Measurements from ENCODE around the gene HEBP2.

HEBP2 gene

GRCh38 chr6:138440758-138441357 is 36.8 kb downstream of the HEBP2 start:
- H3K9ac ChIP-seq (ENCODE audit: low read length) = no peak overlapping the region
- no peaks in the 10 kb centered on the region for H3K27me3 ChIP-seq (ENCODE audit: control insufficient read depth, insufficient read depth, low read length)
- no peaks in the 10 kb centered on the region for H3K4me1 ChIP-seq (ENCODE audit: control insufficient read depth, insufficient read depth, low read length)
- H3K27ac ChIP-seq (ENCODE audit: low read depth, low read length) = no peak overlapping the region
- peaks cover 17% of the 10 kb centered on the region for H3K36me3 ChIP-seq (ENCODE audit: control insufficient read depth, insufficient read depth, low read length)
- no peak overlapping the region for H3K4me3 ChIP-seq (ENCODE audit: low read depth, low read length)
- H3K9me3 ChIP-seq (ENCODE audit: control insufficient read depth, insufficient read depth, low read depth, low read length) = no peaks in the 10 kb centered on the region

DNA sequence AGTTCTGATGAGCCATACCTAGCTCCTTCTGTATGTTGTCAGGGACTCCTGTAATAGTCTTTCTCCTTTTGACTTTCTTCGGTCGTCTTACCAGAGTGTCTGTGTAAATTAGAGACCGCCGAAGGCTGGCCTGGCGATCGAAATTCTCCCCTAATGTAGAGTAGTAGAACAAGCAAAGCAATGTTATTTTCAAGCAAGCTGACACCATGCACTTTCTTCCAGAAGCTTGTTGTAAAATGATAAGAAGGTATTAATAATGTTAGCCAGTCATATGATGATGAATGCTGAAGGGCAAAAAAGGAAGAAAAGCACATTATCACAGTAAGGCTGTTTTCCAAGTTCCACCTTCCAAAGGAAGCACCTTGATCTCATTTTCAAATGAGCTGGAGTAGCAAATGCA is 37.9 kb downstream of the HEBP2 start:
- Histone ChIP-seq H3K36me3 (ENCODE audit: control insufficient read depth, insufficient read depth, low read length) (peaks cover 18% of the 10 kb centered on the region), H3K4me1 (ENCODE audit: control insufficient read depth, insufficient read depth, low read length) (no peaks in the 10 kb centered on the region), H3K4me3 (ENCODE audit: low read depth, low read length) (no peak overlapping the region), H3K27ac (ENCODE audit: low read depth, low read length) (no peak overlapping the region), H3K9ac (ENCODE audit: low read length) (no peak overlapping the region), H3K27me3 (ENCODE audit: control insufficient read depth, insufficient read depth, low read length) (no peaks in the 10 kb centered on the region), H3K9me3 (ENCODE audit: control insufficient read depth, insufficient read depth, low read depth, low read length) (no peaks in the 10 kb centered on the region)

GRCh38 chr6:138442663-138443062 is 38.6 kb downstream of the HEBP2 start:
- no peaks in the 10 kb centered on the region for H3K27me3 ChIP-seq (ENCODE audit: control insufficient read depth, insufficient read depth, low read length)

DNA sequence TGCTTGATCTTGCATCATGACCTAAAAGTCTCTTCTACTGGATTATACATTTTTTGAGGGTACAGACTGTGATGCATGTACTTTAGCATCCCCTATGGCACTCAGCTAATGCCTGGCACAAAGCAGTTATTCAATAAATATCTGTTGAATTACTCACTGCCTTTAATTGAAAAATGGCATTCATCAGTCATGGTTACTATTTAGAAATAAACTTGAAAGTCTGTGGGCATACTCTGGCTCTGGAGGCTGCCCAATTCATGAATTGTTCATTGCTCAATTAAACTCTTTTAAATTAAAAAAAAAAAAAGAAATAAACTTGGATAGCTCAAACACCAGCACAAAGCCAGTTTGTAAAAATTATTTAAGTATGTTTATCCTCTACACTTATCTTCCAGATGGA is 40.0 kb downstream of the HEBP2 start:
- Histone ChIP-seq H3K9ac (ENCODE audit: low read length) (no peak overlapping the region), H3K4me3 (ENCODE audit: low read depth, low read length) (no peak overlapping the region), H3K27me3 (ENCODE audit: control insufficient read depth, insufficient read depth, low read length) (no peaks in the 10 kb centered on the region), H3K36me3 (ENCODE audit: control insufficient read depth, insufficient read depth, low read length) (peaks cover 13% of the 10 kb centered on the region), H3K4me1 (ENCODE audit: control insufficient read depth, insufficient read depth, low read length) (no peaks in the 10 kb centered on the region), H3K9me3 (ENCODE audit: control insufficient read depth, insufficient read depth, low read depth, low read length) (no peaks in the 10 kb centered on the region), H3K27ac (ENCODE audit: low read depth, low read length) (no peak overlapping the region)

More at GRCh38 chr6:138442663-138443062, 38.6 kb downstream of the HEBP2 start:
- Histone ChIP-seq H3K27ac (ENCODE audit: low read depth, low read length) (no peak overlapping the region), H3K9me3 (ENCODE audit: control insufficient read depth, insufficient read depth, low read depth, low read length) (no peaks in the 10 kb centered on the region), H3K4me3 (ENCODE audit: low read depth, low read length) (no peak overlapping the region), H3K9ac (ENCODE audit: low read length) (no peak overlapping the region), H3K4me1 (ENCODE audit: control insufficient read depth, insufficient read depth, low read length) (no peaks in the 10 kb centered on the region), H3K36me3 (ENCODE audit: control insufficient read depth, insufficient read depth, low read length) (peaks cover 16% of the 10 kb centered on the region)

DNA sequence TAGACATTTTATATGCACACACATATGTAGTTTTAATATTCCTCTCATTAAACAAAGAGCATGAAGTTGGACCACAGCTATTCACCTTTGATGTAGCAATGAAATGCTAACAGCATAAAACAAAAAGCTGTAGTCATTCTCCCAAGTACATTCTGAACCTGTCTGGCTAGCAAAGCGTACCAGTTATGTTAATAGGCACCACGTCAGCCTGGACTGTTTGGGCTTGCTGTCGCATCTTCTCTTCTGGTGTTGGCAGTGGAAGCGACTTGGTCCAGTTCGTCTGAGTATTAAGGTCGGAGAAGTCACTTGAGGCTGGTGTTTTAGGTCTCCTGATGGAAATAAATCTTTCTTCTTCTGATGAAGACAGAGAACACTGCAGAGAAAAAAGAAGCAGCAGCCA is 42.8 kb downstream of the HEBP2 start:
- Histone ChIP-seq H3K27me3 (ENCODE audit: control insufficient read depth, insufficient read depth, low read length) (no peaks in the 10 kb centered on the region), H3K27ac (ENCODE audit: low read depth, low read length) (no peak overlapping the region), H3K36me3 (ENCODE audit: control insufficient read depth, insufficient read depth, low read length) (peaks cover 13% of the 10 kb centered on the region), H3K9me3 (ENCODE audit: control insufficient read depth, insufficient read depth, low read depth, low read length) (no peaks in the 10 kb centered on the region), H3K4me3 (ENCODE audit: low read depth, low read length) (no peak overlapping the region), H3K9ac (ENCODE audit: low read length) (no peak overlapping the region), H3K4me1 (ENCODE audit: control insufficient read depth, insufficient read depth, low read length) (no peaks in the 10 kb centered on the region)

DNA sequence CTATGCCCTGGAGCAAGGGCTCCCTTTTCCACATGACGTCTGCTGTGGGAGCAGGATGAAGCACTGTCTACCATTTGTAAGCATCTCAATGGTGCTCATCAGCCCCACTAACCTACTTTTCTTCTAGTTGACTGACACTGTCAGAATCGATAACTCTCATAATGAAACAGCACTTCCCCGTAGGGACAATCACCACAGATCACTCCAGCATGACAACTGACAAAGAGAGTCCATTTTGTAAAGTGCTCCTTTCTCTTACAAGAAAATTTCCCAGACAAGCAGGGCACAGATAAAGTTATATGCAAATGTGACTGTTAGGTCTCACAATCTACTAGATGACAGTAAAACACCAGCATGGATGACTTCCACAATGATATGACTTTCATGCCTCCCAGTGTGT is 46.4 kb downstream of the HEBP2 start:
- Histone ChIP-seq H3K4me3 (ENCODE audit: low read depth, low read length) (no peak overlapping the region), H3K27ac (ENCODE audit: low read depth, low read length) (no peak overlapping the region), H3K27me3 (ENCODE audit: control insufficient read depth, insufficient read depth, low read length) (no peaks in the 10 kb centered on the region), H3K9me3 (ENCODE audit: control insufficient read depth, insufficient read depth, low read depth, low read length) (no peaks in the 10 kb centered on the region), H3K36me3 (ENCODE audit: control insufficient read depth, insufficient read depth, low read length) (peaks cover 5% of the 10 kb centered on the region), H3K4me1 (ENCODE audit: control insufficient read depth, insufficient read depth, low read length) (no peaks in the 10 kb centered on the region), H3K9ac (ENCODE audit: low read length) (no peak overlapping the region)

GRCh38 chr6:138451043-138451442 is 47.0 kb downstream of the HEBP2 start:
- Histone ChIP-seq H3K9me3 (ENCODE audit: control insufficient read depth, insufficient read depth, low read depth, low read length) (no peaks in the 10 kb centered on the region), H3K27me3 (ENCODE audit: control insufficient read depth, insufficient read depth, low read length) (no peaks in the 10 kb centered on the region), H3K9ac (ENCODE audit: low read length) (no peak overlapping the region), H3K4me3 (ENCODE audit: low read depth, low read length) (no peak overlapping the region), H3K36me3 (ENCODE audit: control insufficient read depth, insufficient read depth, low read length) (peaks cover 5% of the 10 kb centered on the region), H3K27ac (ENCODE audit: low read depth, low read length) (no peak overlapping the region), H3K4me1 (ENCODE audit: control insufficient read depth, insufficient read depth, low read length) (no peaks in the 10 kb centered on the region)

- Histone ChIP-seq H3K9ac (ENCODE audit: low read length) (no peak overlapping the region), H3K4me3 (ENCODE audit: low read depth, low read length) (no peak overlapping the region), H3K27ac (ENCODE audit: low read depth, low read length) (no peak overlapping the region), H3K27me3 (ENCODE audit: control insufficient read depth, insufficient read depth, low read length) (no peaks in the 10 kb centered on the region), H3K9me3 (ENCODE audit: control insufficient read depth, insufficient read depth, low read depth, low read length) (no peaks in the 10 kb centered on the region), H3K36me3 (ENCODE audit: control insufficient read depth, insufficient read depth, low read length) (no peaks in the 10 kb centered on the region), H3K4me1 (ENCODE audit: control insufficient read depth, insufficient read depth, low read length) (no peaks in the 10 kb centered on the region)
These were observed 51.1 kb downstream of the HEBP2 start for GRCh38 chr6:138454981-138455706.

DNA sequence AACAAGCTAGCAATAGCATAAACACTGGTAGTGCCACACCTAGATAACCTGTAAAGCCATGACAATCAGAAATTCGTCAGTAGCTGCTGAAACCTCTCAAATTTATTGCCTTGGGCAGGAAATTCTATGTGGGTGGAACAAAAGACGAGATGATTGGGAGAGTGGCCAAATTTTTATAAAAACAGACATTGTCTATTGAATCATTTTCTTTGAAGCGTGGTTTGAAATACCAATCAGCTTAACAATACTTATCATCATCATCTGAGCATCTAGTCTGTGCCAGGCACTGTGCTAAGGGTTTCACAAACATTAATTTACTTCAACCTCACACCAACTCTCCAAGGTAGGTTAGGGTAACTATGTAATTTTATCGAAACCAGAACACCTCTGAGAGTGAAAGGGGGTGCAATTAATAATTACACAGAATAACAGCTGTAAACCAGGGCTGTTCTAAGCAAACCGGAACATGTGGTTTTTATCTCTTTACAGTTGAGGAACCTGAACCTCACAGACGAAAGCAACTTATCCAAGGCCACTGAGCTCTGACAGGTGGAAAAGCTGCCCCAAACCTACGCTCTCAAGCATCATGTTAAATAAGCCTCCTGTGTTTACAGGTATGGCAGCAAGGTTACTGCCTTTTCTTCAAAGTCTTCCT is 51.9 kb downstream of the HEBP2 start:
- Histone ChIP-seq H3K9ac (ENCODE audit: low read length) (no peak overlapping the region), H3K4me3 (ENCODE audit: low read depth, low read length) (no peak overlapping the region)

DNA sequence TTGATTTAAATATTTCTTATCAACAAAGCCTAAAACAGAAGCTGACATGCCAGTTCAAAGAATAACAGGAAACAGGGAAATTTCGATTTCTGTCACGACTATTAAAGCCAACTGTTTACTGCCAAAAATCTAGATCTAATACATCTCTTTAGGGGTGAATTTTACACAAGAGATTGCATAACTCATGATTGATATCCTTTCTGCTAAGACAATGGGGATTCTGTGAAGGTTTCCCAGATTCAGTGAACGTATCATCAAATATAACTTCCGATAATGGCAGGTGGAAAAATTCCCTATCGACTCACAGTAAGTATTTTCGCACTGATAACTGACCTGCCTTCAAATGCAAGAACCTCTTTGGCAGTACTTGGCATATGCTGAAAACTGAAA is 52.4 kb downstream of the HEBP2 start:
- no peak overlapping the region for H3K9ac ChIP-seq (ENCODE audit: low read length)

More for the DNA sequence above, 51.9 kb downstream of the HEBP2 start:
- Histone ChIP-seq H3K4me1 (ENCODE audit: control insufficient read depth, insufficient read depth, low read length) (no peaks in the 10 kb centered on the region), H3K36me3 (ENCODE audit: control insufficient read depth, insufficient read depth, low read length) (no peaks in the 10 kb centered on the region), H3K27ac (ENCODE audit: low read depth, low read length) (no peak overlapping the region), H3K27me3 (ENCODE audit: control insufficient read depth, insufficient read depth, low read length) (no peaks in the 10 kb centered on the region), H3K9me3 (ENCODE audit: control insufficient read depth, insufficient read depth, low read depth, low read length) (no peaks in the 10 kb centered on the region)

GRCh38 chr6:138461647-138462046 is 57.6 kb downstream of the HEBP2 start:
- H3K36me3 ChIP-seq (ENCODE audit: control insufficient read depth, insufficient read depth, low read length) = peaks cover 25% of the 10 kb centered on the region
- H3K4me1 ChIP-seq (ENCODE audit: control insufficient read depth, insufficient read depth, low read length) = no peaks in the 10 kb centered on the region; the same call in 1 of the 2 replicates
- no peak overlapping the region for H3K4me3 ChIP-seq (ENCODE audit: low read depth, low read length)
- no peaks in the 10 kb centered on the region for H3K9me3 ChIP-seq (ENCODE audit: control insufficient read depth, insufficient read depth, low read depth, low read length)
- H3K27me3 ChIP-seq (ENCODE audit: control insufficient read depth, insufficient read depth, low read length) = no peaks in the 10 kb centered on the region
- no peak overlapping the region for H3K9ac ChIP-seq (ENCODE audit: low read length)
- H3K27ac ChIP-seq (ENCODE audit: low read depth, low read length) = no peak overlapping the region

More for the DNA sequence above, 52.4 kb downstream of the HEBP2 start:
- H3K4me3 ChIP-seq (ENCODE audit: low read depth, low read length) = no peak overlapping the region
- H3K4me1 ChIP-seq (ENCODE audit: control insufficient read depth, insufficient read depth, low read length) = no peaks in the 10 kb centered on the region
- no peak overlapping the region for H3K27ac ChIP-seq (ENCODE audit: low read depth, low read length)
- no peaks in the 10 kb centered on the region for H3K9me3 ChIP-seq (ENCODE audit: control insufficient read depth, insufficient read depth, low read depth, low read length)
- H3K36me3 ChIP-seq (ENCODE audit: control insufficient read depth, insufficient read depth, low read length) = no peaks in the 10 kb centered on the region
- H3K27me3 ChIP-seq (ENCODE audit: control insufficient read depth, insufficient read depth, low read length) = no peaks in the 10 kb centered on the region

Measured in HUES6 (cell line).